ENCODE results near the gene DENND10. TPM values are rescaled to one million over a fixed set of nuclear protein-coding genes. Genes with fewer than 3 reads are reported as not detected.

DENND10 gene
- total RNA-seq, 2 experiments from 2014 or later: 40.4 to 45.6 TPM

DNA sequence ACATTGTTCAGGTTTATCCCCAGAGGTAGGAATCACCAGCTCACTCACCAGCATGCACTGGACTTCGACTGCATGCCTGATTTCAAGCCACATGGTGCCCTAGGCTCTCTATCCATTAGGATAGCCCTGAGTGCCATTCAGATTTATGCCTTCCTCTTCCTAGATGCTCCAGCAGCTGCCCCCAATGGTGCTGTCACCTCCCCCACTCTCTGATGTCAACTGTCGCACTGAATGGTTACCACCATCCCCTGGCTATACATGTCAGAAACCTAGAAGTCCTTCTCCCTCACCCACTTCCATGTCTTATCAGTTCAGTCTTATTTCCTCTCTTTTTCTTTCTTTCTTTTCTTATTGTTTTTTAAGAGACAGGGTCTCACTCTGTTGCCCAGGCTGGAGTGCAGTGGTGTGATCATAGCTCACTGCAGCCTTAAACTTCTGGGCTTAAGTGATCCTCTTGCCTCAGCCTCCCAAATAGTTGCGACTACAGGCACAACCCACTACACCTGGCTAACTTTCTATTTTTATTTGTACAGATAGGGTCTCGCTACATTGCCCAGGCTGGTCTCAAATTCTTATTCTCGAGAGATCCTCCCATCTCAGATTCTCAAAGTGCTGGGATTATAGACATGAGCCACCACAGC is 58.7 kb downstream of the DENND10 start:
- ChIA-PET POLR2A (no interaction called here), CTCF (no interaction called here)
- DNase-seq: no peak
- peaks cover 24% of the 10 kb centered on the region for H3K36me3 ChIP-seq (ENCODE audit: insufficient read depth, low read length)
- H3K27me3 ChIP-seq (ENCODE audit: control insufficient read depth in 1 of 2, insufficient read depth in 2 of 2, low read length in 2 of 2): no peaks in the 10 kb centered on the region
- no peak for ATAC-seq (ENCODE audit: poor library complexity)
- peaks cover 24% of the 10 kb centered on the region for H3K4me1 ChIP-seq (ENCODE audit: insufficient read depth, low read length)
- no peak overlapping the region for H3K27ac Mint-ChIP-seq
- no peak overlapping the region for H3K27ac ChIP-seq (ENCODE audit: low read depth in 1 of 2, low read length in 2 of 2)
- TF ChIP-seq, protein P1, sequence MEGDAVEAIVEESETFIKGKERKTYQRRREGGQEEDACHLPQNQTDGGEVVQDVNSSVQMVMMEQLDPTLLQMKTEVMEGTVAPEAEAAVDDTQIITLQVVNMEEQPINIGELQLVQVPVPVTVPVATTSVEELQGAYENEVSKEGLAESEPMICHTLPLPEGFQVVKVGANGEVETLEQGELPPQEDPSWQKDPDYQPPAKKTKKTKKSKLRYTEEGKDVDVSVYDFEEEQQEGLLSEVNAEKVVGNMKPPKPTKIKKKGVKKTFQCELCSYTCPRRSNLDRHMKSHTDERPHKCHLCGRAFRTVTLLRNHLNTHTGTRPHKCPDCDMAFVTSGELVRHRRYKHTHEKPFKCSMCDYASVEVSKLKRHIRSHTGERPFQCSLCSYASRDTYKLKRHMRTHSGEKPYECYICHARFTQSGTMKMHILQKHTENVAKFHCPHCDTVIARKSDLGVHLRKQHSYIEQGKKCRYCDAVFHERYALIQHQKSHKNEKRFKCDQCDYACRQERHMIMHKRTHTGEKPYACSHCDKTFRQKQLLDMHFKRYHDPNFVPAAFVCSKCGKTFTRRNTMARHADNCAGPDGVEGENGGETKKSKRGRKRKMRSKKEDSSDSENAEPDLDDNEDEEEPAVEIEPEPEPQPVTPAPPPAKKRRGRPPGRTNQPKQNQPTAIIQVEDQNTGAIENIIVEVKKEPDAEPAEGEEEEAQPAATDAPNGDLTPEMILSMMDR (IDR thresholded peaks at IDR 0.05): no peak
- intact Hi-C loops (cut with DNase I, micrococcal nuclease): loop anchor here (10.0 kb wide), 1 partner anchor 408 kb away; the partner anchor contains the start of gene CACUL1 (in 2 of the 2)
- H3K4me3 Mint-ChIP-seq: peak overlapping the region; percentile 54
- no peaks in the 10 kb centered on the region for H3K27me3 Mint-ChIP-seq
- H3K4me3 ChIP-seq (ENCODE audit: low read length): no peak overlapping the region
- H3K9me3 Mint-ChIP-seq: no peaks in the 10 kb centered on the region
- H3K4me1 Mint-ChIP-seq (ENCODE audit: low read depth): peaks cover 45% of the 10 kb centered on the region
- no peaks in the 10 kb centered on the region for H3K9me3 ChIP-seq (ENCODE audit: control insufficient read depth in 1 of 2, insufficient read depth in 1 of 2, low read length in 2 of 2)
- H3K36me3 Mint-ChIP-seq (ENCODE audit: low read depth): peaks cover 63% of the 10 kb centered on the region

DNA sequence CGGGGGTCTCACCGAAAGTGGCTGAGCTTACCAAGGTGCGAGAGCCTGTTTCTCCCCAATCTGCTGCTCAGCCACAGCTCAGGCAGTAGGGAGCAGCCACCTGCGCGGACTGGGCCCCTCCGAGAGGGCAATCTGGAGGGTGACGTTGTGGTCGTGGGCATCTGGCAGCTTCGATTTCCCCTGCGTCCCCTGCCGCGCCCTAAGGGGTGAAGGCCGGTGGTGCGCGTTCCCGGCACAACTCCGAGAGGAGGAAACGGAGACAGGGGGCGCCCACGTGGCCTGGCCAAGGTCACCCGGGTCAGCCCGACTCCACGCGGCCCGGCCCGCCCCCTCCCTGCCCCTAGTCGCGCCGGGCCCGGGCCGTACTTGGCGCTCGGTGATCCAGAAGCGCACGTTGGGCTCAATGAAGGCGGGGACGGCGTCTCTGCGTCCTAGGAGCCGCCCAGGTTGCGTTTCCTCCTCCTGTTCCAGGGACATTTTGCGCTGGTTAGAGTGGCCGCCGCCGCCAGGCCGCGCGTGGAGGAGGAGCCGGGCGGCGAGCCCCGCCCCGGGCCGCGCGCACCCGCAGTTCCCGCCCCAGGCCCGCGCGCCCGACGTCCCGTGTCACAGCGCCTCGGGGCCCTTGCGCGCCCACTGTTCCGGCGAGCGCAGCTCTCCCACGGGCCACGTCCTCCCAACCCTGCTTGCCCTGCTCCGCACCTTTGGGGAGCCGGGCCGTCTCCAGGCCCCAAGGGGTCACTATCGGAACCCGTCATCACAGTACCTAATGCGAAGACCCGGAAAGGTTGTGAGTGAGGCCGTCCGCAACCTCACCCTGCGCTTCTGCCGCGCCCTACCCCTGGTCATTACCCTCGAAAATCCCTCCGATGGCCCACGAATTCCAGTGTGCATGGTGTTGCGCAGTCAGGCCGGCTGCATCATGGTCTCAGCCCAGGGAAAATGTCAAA is 61.5 kb downstream of the DENND10 start, which contains the start of gene SFXN4:
TSS of gene SFXN4 (minus strand) at position 544 of the 947 bp plus-strand sequence. CDS start at position 477, 67 bp downstream.
- DNase-seq: peak; percentile 59 to 91 (median 74)
- TF ChIP-seq, protein P1 (IDR thresholded peaks at IDR 0.05): no peak
- Mint-ChIP-seq H3K4me3 (peak within 1 kb of the TSS; percentile 94), H3K4me1 (ENCODE audit: low read depth) (peaks cover 49% of the 10 kb centered on the region), H3K27me3 (no peaks in the 10 kb centered on the region), H3K27ac (peak within 1 kb of the TSS; percentile 90), H3K9me3 (no peaks in the 10 kb centered on the region), H3K36me3 (ENCODE audit: low read depth) (peaks cover 66% of the 10 kb centered on the region)
- intact Hi-C loops (cut with DNase I, micrococcal nuclease): loop anchor here (1.0 to 10.0 kb wide), 6 partner anchors 13 to 707 kb away; partner anchors contain the start of genes CACUL1 (in 2 of the 2), DENND10 (in 1 of the 2), EIF3A (in 1 of the 2) and GRK5 (in 1 of the 2)
- no peaks in the 10 kb centered on the region for H3K27me3 ChIP-seq (ENCODE audit: control insufficient read depth in 1 of 2, insufficient read depth in 2 of 2, low read length in 2 of 2)
- CTCF ChIA-PET: interaction anchor here (1.6 kb wide), 1 partner anchor 41 kb away, joined by 6 read pairs; no protein-coding TSS in a partner anchor
- H3K4me3 ChIP-seq (ENCODE audit: low read length): peak within 1 kb of the TSS; percentile 92
- peaks cover 24% of the 10 kb centered on the region for H3K4me1 ChIP-seq (ENCODE audit: insufficient read depth, low read length)
- peaks cover 31% of the 10 kb centered on the region for H3K36me3 ChIP-seq (ENCODE audit: insufficient read depth, low read length)
- no peaks in the 10 kb centered on the region for H3K9me3 ChIP-seq (ENCODE audit: control insufficient read depth in 1 of 2, insufficient read depth in 1 of 2, low read length in 2 of 2)
- peak within 1 kb of the TSS; percentile 50 to 75 for H3K27ac ChIP-seq (ENCODE audit: low read depth in 1 of 2, low read length in 2 of 2)
- peak; percentile 94 for ATAC-seq (ENCODE audit: poor library complexity)
- POLR2A ChIA-PET: interaction anchor here (0.9 to 1.6 kb wide), 14 partner anchors 9 to 707 kb away, joined by 3 to 10 read pairs (median 5); partner anchors contain the start of genes DENND10, EIF3A, GRK5 and MCMBP

DNA sequence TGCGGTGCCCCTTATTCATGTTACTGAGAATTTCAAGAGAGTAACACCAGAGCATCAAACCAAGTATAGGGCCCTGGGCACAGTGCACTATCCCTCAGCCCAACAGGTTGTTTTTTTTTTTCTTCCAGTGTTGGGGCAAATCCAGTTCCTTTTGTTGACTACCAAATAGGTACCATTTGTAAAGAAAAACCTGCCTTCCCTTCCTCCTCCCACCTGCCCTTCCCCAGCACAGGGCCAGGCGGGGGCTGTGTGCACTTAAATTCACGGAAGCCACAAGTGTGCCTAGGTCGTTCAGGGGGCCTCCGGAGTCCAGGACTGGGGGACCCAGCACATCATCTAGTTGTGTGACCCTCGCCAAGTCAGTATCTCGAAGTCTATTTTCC is 62.2 kb downstream of the DENND10 start:
- intact Hi-C loops (cut with DNase I, micrococcal nuclease): loop anchor here (5.0 to 10.0 kb wide), 2 partner anchors 411 to 706 kb away; partner anchors contain the start of genes CACUL1 (in 2 of the 2) and MCMBP (in 1 of the 2)
- no peaks in the 10 kb centered on the region for H3K9me3 ChIP-seq (ENCODE audit: control insufficient read depth in 1 of 2, insufficient read depth in 1 of 2, low read length in 2 of 2)
- H3K4me1 Mint-ChIP-seq (ENCODE audit: low read depth): peaks cover 49% of the 10 kb centered on the region
- ChIA-PET CTCF (interaction anchor here (1.6 kb wide), 1 partner anchor 40 kb away, joined by 6 read pairs; no protein-coding TSS in a partner anchor), POLR2A (interaction anchor here (1.0 to 1.6 kb wide), 5 partner anchors 13 to 351 kb away, joined by 3 to 7 read pairs (median 3); partner anchors contain the start of gene GRK5)
- H3K4me3 Mint-ChIP-seq: peak overlapping the region; percentile 94
- TF ChIP-seq, protein P1 (IDR thresholded peaks at IDR 0.05): no peak
- no peaks in the 10 kb centered on the region for H3K27me3 ChIP-seq (ENCODE audit: control insufficient read depth in 1 of 2, insufficient read depth in 2 of 2, low read length in 2 of 2)
- no peaks in the 10 kb centered on the region for H3K9me3 Mint-ChIP-seq
- peak overlapping the region; percentile 47 to 75 for H3K27ac ChIP-seq (ENCODE audit: low read depth in 1 of 2, low read length in 2 of 2)
- H3K27ac Mint-ChIP-seq: peak overlapping the region; percentile 90
- peaks cover 34% of the 10 kb centered on the region for H3K36me3 ChIP-seq (ENCODE audit: insufficient read depth, low read length)
- DNase-seq: no peak
- ATAC-seq (ENCODE audit: poor library complexity): peak; percentile 19
- H3K36me3 Mint-ChIP-seq (ENCODE audit: low read depth): peaks cover 64% of the 10 kb centered on the region
- peaks cover 24% of the 10 kb centered on the region for H3K4me1 ChIP-seq (ENCODE audit: insufficient read depth, low read length)
- H3K27me3 Mint-ChIP-seq: no peaks in the 10 kb centered on the region
- peak overlapping the region; percentile 92 for H3K4me3 ChIP-seq (ENCODE audit: low read length)
